NCI-H1930 (cell line): ENCODE measurements around the gene ARPC5L.

Experiments used
- DNase-seq, 2 experiments: peaks; one replicate each; lab custom pipeline; 2025; lab: John Stamatoyannopoulos, UW

ARPC5L gene

DNA sequence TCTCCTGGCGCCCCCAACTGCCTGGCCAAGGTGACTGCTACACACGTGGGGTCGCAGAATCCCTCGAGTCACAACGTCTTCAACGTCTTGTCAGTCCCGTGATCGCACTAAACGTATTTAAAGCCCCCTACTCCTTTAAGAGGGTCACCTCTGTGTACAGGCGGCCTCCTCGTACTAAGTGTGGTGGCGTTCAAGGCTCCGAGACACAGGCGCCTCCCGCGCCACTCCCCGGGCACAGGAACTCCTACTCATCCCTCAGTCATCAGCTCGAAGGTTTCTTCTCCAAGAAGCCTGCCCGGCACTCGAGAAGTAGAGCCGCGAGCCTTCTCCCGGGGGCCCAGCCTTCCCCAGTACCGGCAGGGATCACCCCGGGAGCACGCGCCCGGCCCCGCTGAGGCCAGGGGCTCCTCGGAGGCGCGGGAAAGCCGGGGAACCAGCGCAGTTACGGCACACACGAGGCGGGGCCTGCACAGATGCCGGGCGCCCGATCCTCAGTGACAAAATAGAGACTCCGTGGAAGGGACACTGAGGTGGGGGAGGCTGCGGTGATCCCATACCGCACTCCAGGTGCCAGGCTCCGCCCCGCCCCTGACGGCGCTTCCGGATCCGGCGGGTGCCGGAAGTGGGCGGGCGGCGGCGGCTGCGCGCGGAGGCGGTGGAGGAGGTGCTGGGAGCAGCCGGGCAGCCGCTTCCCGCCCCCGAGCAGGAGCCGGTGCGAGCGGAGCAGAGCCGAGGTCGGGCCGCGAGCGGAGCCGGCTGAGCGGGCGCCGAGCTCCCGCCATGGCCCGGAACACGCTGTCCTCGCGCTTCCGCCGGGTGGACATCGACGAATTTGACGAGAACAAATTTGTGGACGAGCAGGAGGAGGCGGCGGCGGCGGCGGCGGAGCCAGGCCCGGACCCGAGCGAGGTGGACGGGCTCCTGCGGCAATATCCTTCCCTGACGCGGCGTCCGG is 6.9 kb downstream of the ARPC5L start:
- peak; percentile 48 to 82 for DNase-seq

DNA sequence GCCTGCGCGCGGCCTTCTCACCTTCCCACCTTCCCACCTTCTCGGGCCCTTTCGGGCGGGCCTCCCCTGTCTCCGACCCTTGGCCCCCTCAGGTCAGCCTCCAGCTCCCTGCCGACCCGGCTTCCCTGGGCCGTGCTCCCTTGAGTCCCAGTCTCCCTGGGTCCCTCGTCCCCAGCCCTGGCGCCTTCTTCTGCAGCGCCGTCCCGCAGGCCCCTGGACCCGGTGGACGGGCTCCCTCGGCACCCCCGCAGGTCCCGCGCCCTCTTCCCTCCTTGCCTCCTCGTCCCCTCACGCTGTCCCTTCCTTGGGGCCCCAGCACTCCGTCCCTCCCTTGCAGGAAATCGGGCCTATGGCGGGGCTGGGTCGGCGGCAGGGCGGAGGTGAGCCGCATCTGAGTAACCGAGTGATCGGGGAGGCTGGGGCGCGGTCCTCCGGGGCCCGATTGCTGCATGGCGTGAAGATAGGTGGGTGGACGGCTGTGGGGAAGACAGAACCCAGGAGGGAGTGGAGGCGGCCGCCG is 7.6 kb downstream of the ARPC5L start:
- no peak for DNase-seq

DNA sequence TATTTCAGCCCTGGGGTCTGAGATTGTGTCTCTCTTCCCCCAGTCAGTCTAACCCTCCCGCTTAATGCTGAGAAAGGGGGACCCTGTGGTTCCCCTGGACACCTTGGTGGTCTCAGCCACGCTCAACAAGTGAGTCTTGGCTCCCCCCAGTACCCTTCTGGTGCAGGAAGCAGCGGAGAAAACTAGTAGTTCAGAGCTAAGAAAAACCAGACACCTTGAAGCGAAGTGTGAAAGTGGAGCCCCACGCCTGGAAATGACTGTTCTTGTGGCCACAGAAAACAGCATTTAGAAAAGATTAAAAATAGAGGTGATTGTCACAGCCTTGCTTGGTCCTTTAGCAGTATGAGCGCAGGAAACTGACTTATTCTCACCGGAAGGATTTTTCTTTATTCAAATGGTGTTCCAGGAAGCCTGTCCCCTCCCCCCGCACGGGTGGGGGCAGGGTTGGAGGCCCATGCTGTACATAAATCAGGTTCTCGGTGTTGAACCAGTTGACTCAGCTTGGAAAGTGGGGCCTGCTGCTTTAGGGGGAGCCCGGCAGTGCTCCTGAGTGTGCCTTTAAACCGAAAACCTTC is 8.1 kb downstream of the ARPC5L start:
- no peak for DNase-seq

DNA sequence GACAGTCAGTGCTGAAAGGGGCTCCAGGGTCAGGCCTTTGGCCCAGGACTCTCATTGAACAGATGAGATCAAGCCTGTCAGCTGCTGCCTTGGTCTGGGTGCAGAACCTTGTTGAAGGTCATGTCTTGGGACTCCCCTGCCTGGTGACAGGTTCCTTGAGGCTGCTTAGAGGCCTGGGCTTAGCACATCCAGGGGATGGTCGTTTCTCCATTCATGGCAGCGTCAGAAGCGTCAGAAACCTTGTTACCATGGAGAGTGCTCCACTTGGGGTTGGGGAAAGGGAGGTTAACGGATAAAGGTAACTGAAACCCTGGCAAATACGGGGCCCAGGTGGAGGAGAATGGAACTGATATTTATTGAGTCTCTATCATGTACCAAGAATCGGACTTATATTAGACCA is 8.8 kb downstream of the ARPC5L start:
- no peak for DNase-seq

DNA sequence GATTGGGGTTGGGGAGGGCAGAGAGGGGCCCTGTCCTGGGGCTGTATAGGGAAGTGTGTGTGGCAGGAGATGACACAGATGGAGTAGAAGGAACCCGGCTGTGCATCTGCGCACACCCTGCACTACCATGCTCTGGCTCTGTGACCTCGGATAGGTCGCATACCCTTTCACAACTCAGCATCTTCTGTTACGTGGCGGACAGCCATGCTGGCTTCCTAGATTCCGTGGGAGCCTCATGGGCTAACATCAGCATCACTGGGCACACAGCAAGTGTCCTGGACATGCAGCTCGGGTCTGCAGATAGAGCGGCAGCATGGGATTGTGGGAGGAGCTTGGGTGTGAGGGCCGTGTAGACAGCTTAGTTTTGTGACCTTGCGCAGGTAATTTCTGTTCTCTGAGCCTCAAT is 9.2 kb downstream of the ARPC5L start:
- DNase-seq: no peak

DNA sequence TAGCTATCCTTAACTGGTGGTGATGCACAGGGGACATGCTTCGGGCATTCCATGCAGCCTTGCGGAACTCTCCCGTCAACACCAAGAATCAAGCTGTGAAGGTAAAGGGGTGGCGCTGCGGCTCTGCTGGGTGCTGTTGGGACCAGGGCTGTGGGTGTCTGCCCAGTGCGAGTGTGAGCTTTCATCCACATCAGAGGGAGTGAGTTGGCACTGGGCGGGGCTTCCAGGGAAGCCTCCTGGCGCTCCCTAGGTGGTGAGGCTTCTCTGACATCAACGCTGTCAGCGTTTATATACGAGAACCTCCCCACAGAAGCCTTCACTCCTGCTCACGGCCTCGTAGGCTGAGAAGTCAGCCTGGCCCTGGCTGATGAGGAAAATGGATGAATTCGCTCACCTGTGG is 11.7 kb downstream of the ARPC5L start:
- no peak for DNase-seq

DNA sequence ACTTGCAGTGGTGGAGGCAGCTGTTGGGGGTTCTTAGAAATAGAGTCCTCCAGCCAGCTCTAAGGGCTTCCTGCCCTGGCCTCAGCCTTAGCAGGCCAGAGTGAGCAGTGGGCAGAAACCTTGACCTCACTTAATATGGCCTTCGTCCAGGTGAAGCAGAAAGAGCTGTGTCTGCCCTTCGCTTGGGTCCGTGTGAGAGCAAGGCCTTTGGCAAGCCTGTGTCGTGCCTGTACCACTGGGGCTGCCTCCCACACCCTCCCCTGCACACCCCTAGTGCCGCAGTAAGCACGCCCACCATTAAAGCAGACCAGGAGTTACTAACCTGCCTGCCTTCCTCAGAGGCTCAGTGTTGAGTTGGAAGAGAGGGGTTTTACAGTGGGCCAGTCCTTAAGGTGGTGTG is 13.6 kb downstream of the ARPC5L start:
- no peak for DNase-seq

DNA sequence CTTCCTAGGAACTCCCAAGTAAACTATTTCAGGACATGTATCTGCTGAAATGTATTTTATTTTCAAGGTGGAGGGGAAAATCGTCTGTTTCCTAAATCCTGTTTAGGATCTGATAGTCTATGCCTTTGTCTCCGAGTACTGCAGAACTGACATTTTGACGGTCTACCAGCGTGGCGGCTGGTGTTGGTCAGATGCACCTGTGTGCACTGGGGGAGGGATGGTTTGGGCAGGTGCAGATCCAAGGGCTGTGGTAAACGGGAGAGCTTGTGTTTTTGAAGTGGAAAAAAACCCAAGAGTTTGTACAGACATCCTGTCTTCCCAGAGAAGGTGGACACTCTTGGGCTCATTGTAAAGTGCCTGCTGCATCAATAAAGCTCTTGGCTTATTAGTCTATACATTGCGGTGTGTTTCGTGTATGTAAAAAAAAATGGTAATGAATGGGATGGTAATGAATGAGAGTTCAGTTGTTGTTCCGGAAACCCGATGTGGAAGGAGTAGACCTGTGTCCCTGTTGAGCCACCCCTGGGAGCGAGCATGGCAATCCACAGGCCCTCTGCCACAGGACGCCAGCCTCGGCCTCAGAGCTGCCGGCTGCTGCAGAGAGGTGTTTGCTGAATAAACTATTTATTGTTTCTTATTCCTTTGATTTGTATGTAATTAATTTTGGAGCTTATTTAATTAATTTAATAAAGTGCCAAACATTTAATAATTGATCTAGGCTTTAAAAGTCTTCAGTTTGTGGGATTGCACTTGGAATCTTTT is 15.3 kb downstream of the ARPC5L start:
- DNase-seq: no peak

DNA sequence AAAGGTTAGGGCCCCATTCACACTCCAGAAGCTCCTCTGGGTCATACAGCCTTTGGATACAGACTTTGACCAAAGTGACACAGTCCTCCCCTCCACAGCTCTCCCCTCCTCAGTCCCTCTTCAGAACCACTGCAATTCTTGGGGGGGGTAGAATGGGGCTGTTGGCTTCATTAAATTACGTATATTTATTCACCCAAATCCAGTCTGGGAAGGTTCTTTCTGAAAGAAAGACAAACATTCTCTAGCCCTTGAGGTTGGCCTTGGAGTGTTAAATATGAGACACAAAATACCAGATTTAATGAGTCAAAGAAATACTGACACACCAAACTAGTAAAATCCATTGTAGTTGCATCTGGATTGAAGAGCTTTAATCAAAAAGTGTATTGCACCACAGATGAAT is 16.1 kb downstream of the ARPC5L start:
- DNase-seq: no peak

DNA sequence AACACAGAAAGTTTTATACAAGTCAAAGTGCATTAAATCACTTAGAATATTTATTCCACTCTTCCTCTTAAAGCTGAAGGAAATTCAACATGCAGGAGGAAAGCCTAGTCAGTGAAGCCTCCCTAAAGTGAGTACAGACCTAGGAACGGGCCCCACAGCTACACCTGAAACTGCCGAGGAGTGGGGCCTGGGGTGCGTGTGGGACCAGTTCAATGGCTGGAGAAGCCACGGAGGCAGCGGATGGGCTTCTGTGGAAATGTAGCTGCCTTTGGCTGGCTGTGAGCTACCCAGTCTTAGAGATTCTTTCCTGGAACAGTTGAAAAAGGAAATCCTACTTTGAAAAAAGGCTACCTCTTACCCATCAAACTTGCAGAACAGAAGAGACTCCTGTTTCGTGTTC is 16.6 kb downstream of the ARPC5L start:
- DNase-seq: no peak

DNA sequence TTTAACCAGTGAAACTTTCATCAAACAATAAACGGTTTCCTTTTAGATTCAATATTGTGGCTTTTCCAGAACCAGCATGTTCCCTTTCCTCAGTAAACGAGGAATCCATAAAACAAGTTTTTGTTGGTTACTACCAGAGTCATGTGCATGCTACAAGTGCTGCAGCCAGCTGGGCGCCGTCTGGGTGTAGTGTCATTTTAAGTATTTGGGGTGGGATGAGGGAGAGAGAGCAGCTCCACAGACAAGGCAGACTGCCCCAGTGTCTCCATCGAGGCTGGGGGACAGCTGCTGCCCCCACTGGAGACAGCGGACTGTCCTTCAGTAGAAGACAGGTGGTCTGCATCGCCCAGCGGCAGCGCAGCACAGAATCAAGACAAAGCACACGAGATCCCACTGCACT is 17.3 kb downstream of the ARPC5L start:
- no peak for DNase-seq

DNA sequence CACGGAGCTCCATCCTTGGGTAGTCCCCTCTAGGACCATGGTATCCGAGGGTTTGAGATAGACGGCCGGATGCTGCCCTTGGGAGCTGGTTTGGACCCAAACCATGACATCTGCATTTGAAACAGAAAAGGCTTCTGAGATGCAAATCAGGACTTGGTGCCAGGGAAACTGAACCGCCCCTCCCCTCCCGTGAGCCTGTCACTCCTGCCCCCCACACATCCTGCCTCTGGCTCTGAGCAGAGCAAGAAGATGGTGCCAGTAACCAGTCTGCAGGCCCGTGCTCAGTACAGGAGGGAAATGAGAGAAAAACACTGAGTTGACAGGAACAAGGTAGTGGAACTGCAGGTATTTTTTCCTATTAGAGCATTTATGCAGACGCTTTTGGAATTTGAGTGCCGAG is 18.6 kb downstream of the ARPC5L start:
- DNase-seq: no peak

DNA sequence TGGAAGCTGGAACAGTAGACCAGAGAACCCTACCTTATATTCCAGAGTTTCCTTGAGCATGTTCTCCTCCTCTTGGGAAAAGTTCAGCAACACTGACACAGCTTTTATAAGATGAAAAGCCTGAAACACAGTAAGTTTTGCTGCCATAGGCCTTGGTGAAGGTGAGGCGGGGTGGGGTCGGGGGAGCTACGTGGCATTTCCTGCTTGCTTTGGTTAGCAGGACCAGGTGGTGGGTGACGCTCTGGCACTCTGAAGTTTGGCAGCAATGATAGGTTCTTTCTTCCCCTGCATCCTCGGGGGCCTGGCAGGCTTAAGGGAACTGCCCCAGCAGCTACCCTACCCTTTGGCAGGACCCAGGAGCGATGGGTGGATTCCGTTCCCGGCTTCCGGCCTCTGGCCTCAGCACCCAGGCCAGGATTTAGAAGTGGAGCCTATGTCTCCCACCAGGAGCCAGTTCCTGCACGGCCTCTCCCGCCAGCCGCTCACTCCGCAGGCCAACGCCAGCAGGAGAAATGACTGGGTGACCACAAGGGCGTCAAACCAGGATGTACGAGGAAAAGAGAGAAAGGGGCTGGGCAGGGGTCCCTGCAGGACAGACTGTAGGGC is 19.3 kb downstream of the ARPC5L start:
- no peak for DNase-seq

DNA sequence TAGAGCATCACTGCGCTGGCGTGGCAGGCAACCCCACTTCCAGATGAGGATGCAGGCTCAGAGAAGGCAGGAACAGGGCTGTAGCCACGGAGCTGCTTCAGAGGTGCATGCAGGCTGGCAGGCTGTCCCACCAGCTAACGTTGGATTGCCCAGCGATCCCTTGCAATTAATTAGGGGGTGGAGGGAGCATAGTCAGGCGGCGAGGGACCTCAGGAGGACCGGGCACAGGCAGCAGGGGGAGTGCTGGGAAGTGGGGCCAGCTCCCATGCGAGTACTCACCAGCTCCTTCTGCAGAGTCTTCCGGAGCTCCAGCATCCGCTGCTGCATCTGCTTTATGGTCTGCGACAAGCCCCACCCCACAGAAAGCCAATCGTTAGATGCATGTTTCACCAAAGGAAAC is 20.3 kb downstream of the ARPC5L start:
- no peak for DNase-seq

DNA sequence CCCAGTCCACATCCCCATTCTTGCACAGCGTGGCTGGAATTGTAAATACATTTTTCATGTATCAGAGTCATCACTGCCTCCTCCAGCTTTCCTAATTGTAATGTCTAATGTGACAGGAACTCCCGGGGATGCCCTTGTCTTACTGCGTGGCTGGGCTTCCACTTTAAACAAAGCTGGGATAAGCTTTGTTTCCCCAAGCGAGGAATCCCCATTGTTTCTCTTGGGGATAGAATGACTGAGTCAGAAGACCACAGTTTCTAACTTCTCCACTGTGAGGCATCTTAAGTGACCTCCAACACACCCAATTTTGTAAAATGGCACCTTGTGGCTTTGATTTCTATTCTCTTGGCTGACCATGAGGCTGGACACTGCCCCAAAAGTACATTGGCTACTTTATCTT is 22.4 kb downstream of the ARPC5L start:
- DNase-seq: no peak

DNA sequence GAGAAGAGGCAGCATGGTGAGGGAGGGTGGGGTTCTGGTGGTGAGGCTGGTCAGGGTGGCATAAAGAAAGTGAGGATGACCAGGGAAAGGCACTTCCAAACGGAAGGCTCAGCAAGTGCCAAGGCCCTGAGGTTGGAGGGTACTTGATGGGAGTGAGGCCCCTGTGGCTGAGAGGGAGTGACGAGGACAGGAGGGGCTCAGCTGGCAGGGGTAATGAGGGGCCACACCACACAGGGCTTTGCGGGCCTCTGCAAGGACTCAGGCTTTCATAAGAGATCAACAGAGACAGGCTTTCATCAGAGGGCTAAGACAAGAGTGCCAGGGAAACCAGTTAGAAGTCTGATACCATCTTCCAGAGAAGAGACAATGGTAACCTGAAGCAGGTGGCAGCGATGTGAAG is 23.6 kb downstream of the ARPC5L start:
- no peak for DNase-seq

DNA sequence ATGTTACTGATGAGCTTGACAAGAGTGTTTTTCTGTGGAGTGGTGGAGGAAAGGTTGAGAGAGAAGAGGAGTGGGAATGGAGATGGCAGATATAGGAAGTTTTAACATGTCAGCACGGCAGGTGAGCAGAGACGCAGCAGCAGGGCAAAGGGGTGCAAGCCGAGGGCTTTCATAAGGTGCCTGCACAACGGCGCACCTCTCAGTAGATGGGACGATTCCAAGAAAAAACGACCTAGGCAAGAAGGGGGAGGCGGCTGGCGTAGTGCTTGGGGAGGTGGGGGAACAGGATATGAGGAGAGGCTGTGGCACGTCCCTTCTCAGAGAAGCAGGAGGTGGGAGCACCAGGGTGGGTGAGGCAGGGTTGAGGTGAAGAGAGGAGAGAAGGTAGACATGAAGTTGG is 24.5 kb downstream of the ARPC5L start:
- no peak for DNase-seq

DNA sequence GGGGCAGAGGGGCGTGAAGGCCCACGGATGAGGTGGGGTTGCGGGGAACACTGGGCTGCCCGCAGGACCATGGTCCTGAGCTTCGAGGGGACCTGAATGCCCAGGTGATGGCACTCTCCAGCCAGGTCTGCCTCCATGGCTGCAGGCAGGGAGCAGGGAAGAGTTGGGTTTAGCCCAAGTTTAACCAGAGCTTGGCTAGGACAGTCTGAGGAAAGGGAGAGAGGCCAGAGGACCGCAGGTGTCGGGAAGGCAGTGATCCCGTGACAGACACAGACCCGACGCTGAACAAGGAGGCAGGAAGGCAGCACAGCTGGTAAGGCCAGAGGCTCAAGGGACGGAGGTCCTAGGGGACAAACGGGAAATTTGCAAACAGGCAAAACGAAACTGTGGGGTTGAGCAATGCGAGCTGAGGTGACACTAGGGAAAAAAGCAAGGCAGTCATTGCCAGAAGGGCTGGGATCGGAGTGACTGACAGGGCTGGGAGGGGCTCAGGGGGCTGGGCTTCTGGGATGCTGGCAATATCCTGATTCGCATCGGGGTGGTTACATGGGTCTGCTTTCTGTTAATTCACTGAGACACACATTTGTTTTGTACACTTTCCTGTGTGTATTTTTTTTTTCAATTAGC is 25.0 kb downstream of the ARPC5L start:
- DNase-seq: no peak

DNA sequence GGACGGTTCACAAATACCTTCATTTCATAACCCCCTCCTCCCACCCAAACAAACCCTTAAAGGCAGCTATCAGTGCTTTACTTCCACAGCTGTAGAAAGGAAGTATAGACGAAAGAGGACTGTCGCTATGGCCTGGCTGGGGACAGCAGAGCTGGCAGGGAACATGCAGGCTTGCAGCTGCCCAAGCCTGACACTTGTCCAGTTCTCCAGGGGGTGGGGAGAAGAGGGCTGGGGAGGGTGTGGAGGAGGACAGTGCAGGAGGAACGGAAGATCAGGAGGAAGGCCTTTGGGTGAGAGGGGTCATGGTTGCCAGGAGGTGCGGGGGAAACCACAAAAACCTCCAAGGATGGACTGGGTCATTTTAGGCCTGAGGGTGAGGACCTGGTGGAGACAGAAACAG is 25.9 kb downstream of the ARPC5L start:
- DNase-seq: no peak

DNA sequence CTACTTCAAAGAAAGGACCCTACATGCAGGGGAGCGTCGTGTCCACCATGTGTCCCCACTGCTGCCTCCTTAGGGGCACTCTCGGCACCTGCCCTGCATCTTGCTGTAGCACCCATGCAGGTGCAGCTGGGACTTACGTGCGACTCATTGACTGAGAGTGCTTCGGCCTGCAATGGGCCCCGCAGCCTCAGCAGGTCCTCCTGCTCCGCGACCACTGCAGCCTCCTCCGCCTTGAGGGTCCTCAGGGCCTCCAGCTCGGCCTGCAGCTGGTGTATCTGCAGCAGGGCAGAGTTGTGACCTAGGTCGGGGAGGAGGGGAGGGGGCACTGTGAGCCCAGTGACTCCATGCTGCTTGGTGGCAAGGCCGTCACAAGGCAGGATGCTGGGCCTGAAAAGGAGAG is 27.1 kb downstream of the ARPC5L start:
- DNase-seq: no peak

DNA sequence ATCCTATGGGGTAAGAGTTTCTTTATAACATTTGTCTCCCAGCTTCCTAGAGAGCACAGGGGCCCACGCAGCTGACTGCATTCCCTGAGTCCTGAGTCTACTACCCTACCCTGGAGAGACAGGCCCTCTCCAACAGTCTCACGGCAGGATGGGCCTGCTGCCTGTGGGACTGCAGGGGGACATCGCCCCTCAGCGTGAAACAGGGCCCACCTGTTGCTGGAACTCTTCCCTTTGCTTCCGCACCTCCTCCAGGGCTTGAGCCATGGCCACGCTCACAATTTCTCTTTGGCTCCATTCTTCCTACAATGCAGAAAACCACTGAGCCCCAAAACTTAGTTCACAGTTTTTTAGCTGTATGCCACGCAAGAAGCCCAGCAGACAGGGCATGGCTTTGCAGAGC is 28.2 kb downstream of the ARPC5L start:
- no peak for DNase-seq
